ENCODE results near the gene SARNP. TPM values are rescaled to one million over a fixed set of nuclear protein-coding genes. Genes with fewer than 3 reads are reported as not detected.

The SARNP gene
- total and polyA plus RNA-seq, 10 of the 15 experiments (the other 5 are each of a cell fraction or from before 2014, with no cell fraction given): 77.6 to 445 (median 188) TPM

- in situ Hi-C loops (cut with MboI) (no loop called here), intact Hi-C loops (cut with micrococcal nuclease; ENCODE audit: unreplicated experiment) (loop anchor here (10.0 kb wide), 1 partner anchor 452 kb away; the partner anchor contains the start of gene SMARCC2)
- RAD21 ChIA-PET (ENCODE audit: unreplicated experiment): interaction anchor here (7.7 kb wide), 1 partner anchor 13 kb away, joined by 113 read pairs; the partner anchor contains the start of genes BLOC1S1 and RDH5
- H3K27ac ChIP-seq (ENCODE audit: control insufficient read depth, insufficient read depth): no peak overlapping the region
- no peak overlapping the region for H2AFZ ChIP-seq (ENCODE audit: control insufficient read depth, low read depth, low read length)
- FAIRE-seq (no peak), ATAC-seq (no peak), DNase-seq (ENCODE audit: low read depth, low spot score) (no peak)
- no peak overlapping the region for H3K9ac ChIP-seq (ENCODE audit: control insufficient read depth, insufficient read depth, low read length)
- H3K4me2 ChIP-seq (ENCODE audit: control insufficient read depth, insufficient read depth): no peak overlapping the region
- SMC1A ChIA-PET (ENCODE audit: uncharacterized antibody, unreplicated experiment): interaction anchor here (1.7 kb wide), 1 partner anchor 12 kb away, joined by 3 read pairs; no protein-coding TSS in a partner anchor
- H3K4me3 ChIP-seq: no peak overlapping the region
- peaks cover 12% of the 10 kb centered on the region for H3K4me1 ChIP-seq (ENCODE audit: control insufficient read depth, insufficient read depth, low read length)
- H3K36me3 ChIP-seq (ENCODE audit: control insufficient read depth in 2 of 2, insufficient read depth in 2 of 2, low read length in 1 of 2): no peaks in the 10 kb centered on the region
- no peaks in the 10 kb centered on the region for H3K27me3 ChIP-seq (replicated peaks in 1 of 2; ENCODE audit: control insufficient read depth in 2 of 2, insufficient read depth in 2 of 2, low read length in 1 of 2)
- H4K20me1 ChIP-seq (ENCODE audit: control insufficient read depth, insufficient read depth): no peaks in the 10 kb centered on the region
- POLR2A ChIA-PET: no interaction called here
- H3K79me2 ChIP-seq (ENCODE audit: control insufficient read depth, insufficient read depth, low read length): peaks cover 4% of the 10 kb centered on the region
- CTCF ChIA-PET: interaction anchor here (7.1 kb wide), 1 partner anchor 13 kb away, joined by 205 read pairs; the partner anchor contains the start of genes BLOC1S1 and RDH5
- 83% methylated on average over 14 of the region's 14 CpGs for WGBS (ENCODE audit: insufficient coverage, insufficient replicate concordance, low lambda C conversion rate, missing lambda C conversion rate)
- H3K9me3 ChIP-seq (replicated peaks; ENCODE audit: control insufficient read depth, insufficient read depth, low read length): no peaks in the 10 kb centered on the region
- BruUV-seq (replicated peaks): no TSS peak
- TF ChIP-seq TCF12 (IDR thresholded peaks at IDR 0.05; ENCODE audit: low read depth, low read length) (no peak), ZBTB33 (IDR thresholded peaks at IDR 0.05) (no peak), MYC (IDR thresholded peaks at IDR 0.05; ENCODE audit: insufficient read depth, insufficient read length, insufficient replicate concordance, low read length, severe bottlenecking) (no peak), SREBF2 (IDR thresholded peaks at IDR 0.05; ENCODE audit: low read length) (no peak), HCFC1 (IDR thresholded peaks at IDR 0.05; ENCODE audit: low read length) (no peak), EP300 (IDR thresholded peaks at IDR 0.05; ENCODE audit: borderline replicate concordance in 1 of 2, control insufficient read depth in 1 of 2, low read depth in 2 of 2, low read length in 2 of 2) (no peak), MTA2 (IDR thresholded peaks at IDR 0.05; ENCODE audit: low read depth) (no peak)
Observed at GRCh38 chr12:55733021-55733555, 84.4 kb downstream of the SARNP start.

Measured in GM12878 (cell line).